Measurements from ENCODE around the gene DMPK.
A peak's percentile ranks its signal among the peaks of the same experiment; 100 is the strongest.
"Not testable (repeated sequence)": the region's sequence is repeated elsewhere in the genome, so short reads cannot be mapped to it uniquely, and the experiment has no call there.

DMPK gene

DNA sequence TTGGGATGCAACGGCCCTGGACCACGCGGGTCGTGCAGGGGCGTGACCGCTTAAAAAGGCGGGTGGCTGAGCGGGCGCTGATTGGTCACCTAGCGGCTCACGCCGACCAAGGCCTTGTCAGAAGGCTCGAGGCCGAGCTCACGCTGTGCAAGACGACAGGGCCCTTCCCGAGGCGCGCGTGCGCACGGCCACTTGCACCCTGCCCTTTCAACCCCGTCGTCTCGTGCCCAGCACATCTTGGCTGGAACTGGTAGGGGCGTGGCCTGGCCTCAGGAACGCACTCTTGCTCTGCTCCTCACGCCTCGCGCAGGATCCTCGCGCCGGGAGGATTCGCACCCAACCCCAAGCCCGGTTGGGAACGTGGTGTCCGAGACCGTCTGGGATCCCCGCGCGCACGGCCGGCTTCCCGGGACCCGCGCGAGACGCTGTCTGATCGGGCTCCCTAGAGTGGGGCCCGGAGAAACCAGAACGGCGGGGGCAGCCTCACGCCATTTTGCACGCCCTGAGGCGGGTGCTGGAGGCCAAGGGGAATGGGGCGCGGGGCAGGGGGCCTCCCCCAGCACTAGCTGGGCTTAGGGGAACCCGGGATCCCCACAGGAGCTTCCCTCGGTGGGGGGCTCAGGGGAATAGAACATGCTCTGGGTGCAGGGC, 49.0 kb downstream of the DMPK start, which contains the start of gene MEIOSIN:
MEIOSIN (plus strand) TSS at position 280 of the 651 bp plus-strand sequence. CDS start 1,938 bp downstream, outside the sequence.
- no peak for DNase-seq

DNA sequence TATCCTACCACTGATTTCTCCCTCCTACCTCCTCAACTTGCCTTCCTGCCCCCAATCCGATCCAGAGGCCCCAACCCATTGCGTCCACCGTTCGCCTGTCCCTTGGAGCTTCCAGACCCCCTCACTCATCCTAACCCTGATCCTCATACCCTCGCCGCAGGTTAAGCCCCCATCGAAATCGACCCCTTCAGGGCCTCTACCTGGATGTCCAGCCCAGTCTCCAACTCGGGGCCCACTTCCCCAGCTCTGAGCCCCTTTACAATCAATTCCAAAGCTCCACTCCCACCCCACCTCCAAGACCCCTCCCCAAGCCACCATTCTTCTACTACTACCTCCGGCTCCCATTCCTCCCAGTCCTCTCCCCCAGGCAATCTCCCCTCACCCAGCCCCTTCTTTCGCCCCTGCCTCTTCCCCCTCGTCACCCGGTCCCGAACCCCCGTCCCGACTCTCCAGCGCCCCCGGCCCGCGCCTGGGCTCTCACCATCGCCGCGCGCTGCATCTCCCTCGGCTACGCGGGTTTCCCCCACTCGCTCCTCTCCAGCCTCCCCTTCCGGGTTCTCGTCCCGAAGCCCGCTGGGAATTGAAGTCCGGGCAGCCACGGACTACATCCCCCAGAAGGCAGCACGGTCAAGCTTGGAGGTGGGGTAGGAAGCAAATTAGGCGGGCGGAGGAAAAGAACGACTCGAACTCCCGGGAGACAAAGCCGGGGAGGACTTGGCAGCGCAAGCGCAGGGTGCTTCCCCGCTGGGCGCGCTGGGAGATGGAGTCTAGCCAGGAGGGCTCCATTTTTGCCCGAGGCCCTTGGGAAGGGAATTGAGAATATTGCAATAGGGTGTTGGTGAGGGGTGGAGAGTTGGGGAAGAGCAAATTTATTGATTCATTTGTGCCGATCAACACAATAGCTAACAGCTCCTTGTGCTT, 51.7 kb downstream of the DMPK start, which contains the start of gene FBXO46:
FBXO46 (minus strand) TSS at position 529 of the 921 bp plus-strand sequence. CDS start 17,401 bp downstream, outside the sequence.
- peak; percentile 89 for DNase-seq

DNA sequence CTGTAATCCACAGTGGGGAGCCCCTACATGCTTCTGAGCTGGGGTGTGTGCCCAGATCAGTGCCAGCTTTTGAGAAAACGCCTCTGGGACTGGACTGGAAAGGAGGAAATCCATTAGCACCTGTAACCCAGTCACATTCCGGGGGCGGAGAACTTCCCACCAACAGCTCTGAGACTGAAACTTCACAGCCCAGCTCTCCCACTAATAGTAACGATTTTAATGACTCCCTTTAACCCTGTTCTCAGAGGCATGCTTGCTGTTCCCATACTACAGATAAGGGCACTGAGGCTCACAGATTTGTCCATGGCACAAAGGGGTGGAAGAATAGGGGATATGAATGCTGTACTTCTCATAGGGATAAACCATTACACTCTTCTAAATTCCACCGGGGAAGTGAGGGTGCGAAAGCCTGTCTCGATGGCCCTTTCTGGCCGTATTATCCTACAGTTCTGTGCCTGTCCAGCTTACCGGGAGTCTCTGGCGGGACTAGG, 52.4 kb downstream of the DMPK start:
- no peak for DNase-seq

DNA sequence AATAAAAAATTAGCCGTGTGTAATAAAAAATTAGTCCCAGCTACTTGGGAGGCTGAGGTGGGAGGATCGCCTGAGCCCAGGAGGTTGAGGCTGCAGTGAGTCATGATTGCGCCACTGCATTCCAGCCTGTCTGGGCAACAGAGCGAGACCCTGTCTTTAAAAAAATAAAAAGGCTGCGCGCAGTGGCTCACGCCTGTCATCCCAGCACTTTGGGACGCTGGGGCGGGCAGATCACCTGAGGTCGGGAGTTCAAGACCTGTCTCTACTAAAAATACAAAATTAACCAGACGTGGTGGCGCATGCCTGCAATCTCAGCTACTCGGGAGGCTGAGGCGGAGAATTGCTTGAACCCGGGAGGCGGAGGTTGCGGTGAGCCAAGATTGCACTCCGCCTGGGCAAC, 53.6 kb downstream of the DMPK start:
- DNase-seq = not testable (repeated sequence)

DNA sequence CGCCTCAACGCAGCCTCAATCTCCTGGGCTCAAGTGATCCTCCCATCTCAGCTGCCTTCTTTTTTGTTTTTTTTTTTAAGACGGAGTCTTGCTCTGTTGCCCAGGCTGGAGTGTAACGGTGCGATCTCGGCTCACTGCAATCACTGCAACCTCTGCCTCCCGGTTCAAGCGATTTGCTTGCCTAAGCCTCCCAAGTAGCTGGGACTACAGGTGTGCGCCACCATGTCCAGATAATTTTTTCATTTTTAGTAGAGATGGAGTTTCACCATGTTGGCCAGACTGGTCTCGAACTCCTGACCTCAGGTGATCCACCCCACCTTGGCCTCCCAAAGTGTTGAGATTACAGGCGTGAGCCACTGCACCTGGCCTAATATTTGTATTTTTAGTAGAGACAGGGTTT, 62.2 kb downstream of the DMPK start:
- DNase-seq = not testable (repeated sequence)
